Measurements from ENCODE around the gene NFATC2.

NFATC2 gene

DNA sequence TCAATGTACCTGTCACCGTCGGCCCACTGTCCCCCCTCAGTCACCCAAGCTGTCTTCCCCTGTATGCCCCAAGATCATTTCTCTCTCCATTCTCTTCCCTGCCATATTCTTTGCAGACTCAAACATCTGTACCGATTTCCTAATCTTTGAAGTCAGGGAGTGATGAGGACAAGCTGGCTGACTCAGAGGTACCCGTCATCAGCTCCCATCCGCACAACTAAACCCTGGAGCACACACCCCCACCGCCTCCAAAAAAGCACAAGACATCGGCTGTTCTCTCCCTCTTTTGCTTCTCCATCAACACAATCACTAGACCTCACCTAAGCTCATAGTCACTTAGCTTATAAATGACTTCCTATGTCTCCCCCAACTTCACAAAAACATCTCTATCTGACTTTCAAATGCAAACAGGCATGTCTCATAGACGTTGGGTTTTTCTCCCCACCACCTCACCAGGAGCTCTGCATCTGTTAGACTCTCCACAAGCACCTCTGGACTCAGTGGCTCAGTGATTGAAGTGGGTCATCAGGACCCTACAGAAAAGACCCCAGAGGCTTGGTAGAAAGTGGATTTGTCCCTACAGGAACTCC, 11.5 kb upstream of the NFATC2 start:
- H3K4me1 ChIP-seq (ENCODE audit: insufficient read depth, low read length, poor library complexity, severe bottlenecking) = peaks cover 7% of the 10 kb centered on the region
- H3K4me3 ChIP-seq (ENCODE audit: low read length, poor library complexity, severe bottlenecking) = no peak overlapping the region
- TF ChIP-seq EZH2phosphoT487 (IDR thresholded peaks at IDR 0.05; ENCODE audit: borderline replicate concordance) = no peak
- TF ChIP-seq, protein P1, sequence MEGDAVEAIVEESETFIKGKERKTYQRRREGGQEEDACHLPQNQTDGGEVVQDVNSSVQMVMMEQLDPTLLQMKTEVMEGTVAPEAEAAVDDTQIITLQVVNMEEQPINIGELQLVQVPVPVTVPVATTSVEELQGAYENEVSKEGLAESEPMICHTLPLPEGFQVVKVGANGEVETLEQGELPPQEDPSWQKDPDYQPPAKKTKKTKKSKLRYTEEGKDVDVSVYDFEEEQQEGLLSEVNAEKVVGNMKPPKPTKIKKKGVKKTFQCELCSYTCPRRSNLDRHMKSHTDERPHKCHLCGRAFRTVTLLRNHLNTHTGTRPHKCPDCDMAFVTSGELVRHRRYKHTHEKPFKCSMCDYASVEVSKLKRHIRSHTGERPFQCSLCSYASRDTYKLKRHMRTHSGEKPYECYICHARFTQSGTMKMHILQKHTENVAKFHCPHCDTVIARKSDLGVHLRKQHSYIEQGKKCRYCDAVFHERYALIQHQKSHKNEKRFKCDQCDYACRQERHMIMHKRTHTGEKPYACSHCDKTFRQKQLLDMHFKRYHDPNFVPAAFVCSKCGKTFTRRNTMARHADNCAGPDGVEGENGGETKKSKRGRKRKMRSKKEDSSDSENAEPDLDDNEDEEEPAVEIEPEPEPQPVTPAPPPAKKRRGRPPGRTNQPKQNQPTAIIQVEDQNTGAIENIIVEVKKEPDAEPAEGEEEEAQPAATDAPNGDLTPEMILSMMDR (conservative IDR thresholded peaks at IDR 0.05; ENCODE audit: low read length) = no peak
- no peaks in the 10 kb centered on the region for H3K27me3 ChIP-seq (ENCODE audit: insufficient read depth, low read length, poor library complexity, severe bottlenecking)
- peak overlapping the region; percentile 69; the same call in 1 of the 2 replicates for H2AFZ ChIP-seq (ENCODE audit: low read length)
- no peak overlapping the region for H3K9ac ChIP-seq (ENCODE audit: low read depth, low read length, poor library complexity, severe bottlenecking)
- no peaks in the 10 kb centered on the region for H3F3A ChIP-seq (ENCODE audit: low read depth)
- no peaks in the 10 kb centered on the region for H3K36me3 ChIP-seq (ENCODE audit: insufficient read depth, low read length)
- H3K4me2 ChIP-seq (ENCODE audit: low read depth, low read length, poor library complexity, severe bottlenecking) = no peak overlapping the region
- H4K20me1 ChIP-seq (ENCODE audit: insufficient read depth, low read length, poor library complexity, severe bottlenecking) = no peaks in the 10 kb centered on the region
- H3K9me3 ChIP-seq (ENCODE audit: insufficient read depth, low read depth, low read length) = no peaks in the 10 kb centered on the region
- no peaks in the 10 kb centered on the region for H3K9me2 ChIP-seq (replicated peaks; ENCODE audit: low read depth, low read length)
- H3K79me2 ChIP-seq (ENCODE audit: insufficient read depth, low read length) = no peaks in the 10 kb centered on the region

DNA sequence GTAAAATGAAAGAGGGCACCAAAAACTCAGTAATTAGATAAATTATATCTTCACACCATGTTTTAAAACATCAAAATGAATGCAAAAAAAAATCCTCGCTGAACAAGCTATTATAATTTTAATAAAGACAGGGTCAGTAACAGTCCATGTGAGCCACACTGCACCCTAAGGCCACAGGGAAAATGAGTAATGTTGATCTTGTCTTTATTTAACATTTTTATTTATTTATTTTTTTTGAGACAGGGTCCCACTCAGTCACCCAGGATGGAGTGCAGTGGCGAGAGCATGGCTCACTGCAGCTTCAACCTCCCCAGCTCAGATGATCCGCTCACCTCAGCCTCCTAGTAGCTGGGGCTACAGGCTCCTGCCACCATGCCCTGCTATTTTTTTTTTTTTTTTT, 8.7 kb upstream of the NFATC2 start:
- Histone ChIP-seq H3K36me3 (ENCODE audit: insufficient read depth, low read length) (no peaks in the 10 kb centered on the region), H3K27me3 (ENCODE audit: insufficient read depth, low read length, poor library complexity, severe bottlenecking) (no peaks in the 10 kb centered on the region), H3K9me2 (replicated peaks; ENCODE audit: low read depth, low read length) (no peaks in the 10 kb centered on the region), H4K20me1 (ENCODE audit: insufficient read depth, low read length, poor library complexity, severe bottlenecking) (no peaks in the 10 kb centered on the region), H3F3A (ENCODE audit: low read depth) (no peaks in the 10 kb centered on the region), H3K9ac (ENCODE audit: low read depth, low read length, poor library complexity, severe bottlenecking) (no peak overlapping the region), H3K9me3 (ENCODE audit: insufficient read depth, low read depth, low read length) (no peaks in the 10 kb centered on the region), H3K4me2 (ENCODE audit: low read depth, low read length, poor library complexity, severe bottlenecking) (no peak overlapping the region), H3K4me3 (ENCODE audit: low read length, poor library complexity, severe bottlenecking) (no peak overlapping the region), H3K4me1 (ENCODE audit: insufficient read depth, low read length, poor library complexity, severe bottlenecking) (peaks cover 7% of the 10 kb centered on the region), H3K79me2 (ENCODE audit: insufficient read depth, low read length) (no peaks in the 10 kb centered on the region), H2AFZ (ENCODE audit: low read length) (no peak overlapping the region)
- no peak for TF ChIP-seq EZH2phosphoT487 (IDR thresholded peaks at IDR 0.05; ENCODE audit: borderline replicate concordance)

DNA sequence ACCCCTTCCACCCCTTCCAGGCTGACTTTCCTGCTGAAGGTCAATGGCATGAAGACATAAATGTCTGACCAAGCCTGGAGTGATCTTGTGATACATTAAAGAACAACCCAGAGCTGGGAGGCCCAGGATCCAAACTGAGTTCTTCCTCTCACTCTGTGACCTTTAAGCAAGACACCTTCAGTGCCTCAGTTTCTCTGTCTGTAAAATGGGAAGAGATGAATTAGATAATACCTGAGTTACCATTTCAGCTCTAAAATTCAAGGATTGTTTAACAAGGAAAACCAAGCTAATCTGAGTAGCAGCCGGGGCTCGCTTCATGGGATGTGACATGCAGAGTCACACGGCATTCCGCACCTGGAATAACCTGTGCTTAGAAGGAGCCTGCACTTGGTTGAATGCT, 7.0 kb upstream of the NFATC2 start:
- Histone ChIP-seq H3K27me3 (ENCODE audit: insufficient read depth, low read length, poor library complexity, severe bottlenecking) (no peaks in the 10 kb centered on the region), H3K79me2 (ENCODE audit: insufficient read depth, low read length) (no peaks in the 10 kb centered on the region), H3F3A (ENCODE audit: low read depth) (no peaks in the 10 kb centered on the region), H3K9ac (ENCODE audit: low read depth, low read length, poor library complexity, severe bottlenecking) (no peak overlapping the region), H3K36me3 (ENCODE audit: insufficient read depth, low read length) (no peaks in the 10 kb centered on the region), H3K4me1 (ENCODE audit: insufficient read depth, low read length, poor library complexity, severe bottlenecking) (peaks cover 4% of the 10 kb centered on the region), H3K4me3 (ENCODE audit: low read length, poor library complexity, severe bottlenecking) (no peak overlapping the region), H2AFZ (ENCODE audit: low read length) (no peak overlapping the region), H3K4me2 (ENCODE audit: low read depth, low read length, poor library complexity, severe bottlenecking) (no peak overlapping the region), H4K20me1 (ENCODE audit: insufficient read depth, low read length, poor library complexity, severe bottlenecking) (no peaks in the 10 kb centered on the region), H3K9me2 (replicated peaks; ENCODE audit: low read depth, low read length) (no peaks in the 10 kb centered on the region), H3K9me3 (ENCODE audit: insufficient read depth, low read depth, low read length) (no peaks in the 10 kb centered on the region)
- TF ChIP-seq, protein P1 (conservative IDR thresholded peaks at IDR 0.05; ENCODE audit: low read length) = no peak
- TF ChIP-seq EZH2phosphoT487 (IDR thresholded peaks at IDR 0.05; ENCODE audit: borderline replicate concordance) = no peak

DNA sequence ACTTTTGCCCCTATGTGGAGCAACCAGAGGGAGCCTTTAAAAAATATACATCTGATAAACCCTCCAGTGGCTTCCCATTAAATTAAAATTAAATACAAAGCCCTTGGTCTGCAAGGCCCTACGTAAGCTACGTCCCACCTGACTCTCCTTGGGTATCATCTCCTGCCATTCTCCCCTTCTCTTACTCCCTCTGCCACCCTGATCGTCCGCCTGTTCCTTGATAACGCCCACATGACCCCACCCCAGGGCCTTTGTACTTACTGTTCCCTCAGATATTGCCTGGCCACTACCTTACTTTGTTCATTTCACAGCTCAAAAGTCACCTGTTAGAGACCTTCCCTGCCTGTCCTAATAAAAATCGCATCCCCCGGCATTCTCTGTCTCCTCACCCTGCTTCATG, 5.4 kb upstream of the NFATC2 start:
- Histone ChIP-seq H3K9me2 (replicated peaks; ENCODE audit: low read depth, low read length) (no peaks in the 10 kb centered on the region), H2AFZ (ENCODE audit: low read length) (no peak overlapping the region), H3K36me3 (ENCODE audit: insufficient read depth, low read length) (no peaks in the 10 kb centered on the region), H3K27me3 (ENCODE audit: insufficient read depth, low read length, poor library complexity, severe bottlenecking) (no peaks in the 10 kb centered on the region), H3K9ac (ENCODE audit: low read depth, low read length, poor library complexity, severe bottlenecking) (no peak overlapping the region), H3K4me2 (ENCODE audit: low read depth, low read length, poor library complexity, severe bottlenecking) (no peak overlapping the region), H4K20me1 (ENCODE audit: insufficient read depth, low read length, poor library complexity, severe bottlenecking) (no peaks in the 10 kb centered on the region), H3F3A (ENCODE audit: low read depth) (no peaks in the 10 kb centered on the region), H3K9me3 (ENCODE audit: insufficient read depth, low read depth, low read length) (no peaks in the 10 kb centered on the region), H3K79me2 (ENCODE audit: insufficient read depth, low read length) (no peaks in the 10 kb centered on the region), H3K4me3 (ENCODE audit: low read length, poor library complexity, severe bottlenecking) (no peak overlapping the region), H3K4me1 (ENCODE audit: insufficient read depth, low read length, poor library complexity, severe bottlenecking) (peaks cover 5% of the 10 kb centered on the region)
- TF ChIP-seq, protein P1 (conservative IDR thresholded peaks at IDR 0.05; ENCODE audit: low read length) = no peak
- TF ChIP-seq EZH2phosphoT487 (IDR thresholded peaks at IDR 0.05; ENCODE audit: borderline replicate concordance) = no peak
